NCI-H1694 (cell line): ENCODE measurements around the gene RHBDD2.
"Not testable (repeated sequence)": the region's sequence is repeated elsewhere in the genome, so short reads cannot be mapped to it uniquely, and the experiment has no call there.

Source experiments
- DNase-seq: peaks from one replicate; lab custom pipeline; 2025; lab: John Stamatoyannopoulos, UW

Gene RHBDD2

GRCh38 chr7:75878769-75879611 lies at the start of gene RHBDD2:
TSS of gene RHBDD2 (plus strand) at chr7:75879034. CDS start at chr7:75879083, 49 bp downstream.
- peak; percentile 86 for DNase-seq

- not testable (repeated sequence) for DNase-seq
These were observed 49.2 kb upstream of the RHBDD2 start for GRCh38 chr7:75829656-75830055.

GRCh38 chr7:75830978-75831377 lies 47.9 kb upstream of the RHBDD2 start:
- no peak for DNase-seq

- DNase-seq = not testable (repeated sequence)
These were observed 45.2 kb upstream of the RHBDD2 start for GRCh38 chr7:75833662-75834061.

- no peak for DNase-seq
These were observed 43.0 kb upstream of the RHBDD2 start for GRCh38 chr7:75835688-75836285.

- no peak for DNase-seq
These were observed 42.0 kb upstream of the RHBDD2 start for GRCh38 chr7:75836798-75837197.

- DNase-seq = not testable (repeated sequence)
These were observed 40.4 kb upstream of the RHBDD2 start for GRCh38 chr7:75838281-75838930.

GRCh38 chr7:75840029-75840428 lies 38.8 kb upstream of the RHBDD2 start:
- no peak for DNase-seq

- DNase-seq = no peak
These were observed 35.9 kb upstream of the RHBDD2 start for GRCh38 chr7:75842836-75843446.

GRCh38 chr7:75843613-75844116 lies 35.2 kb upstream of the RHBDD2 start:
- no peak for DNase-seq

- DNase-seq = no peak
These were observed 34.7 kb upstream of the RHBDD2 start for GRCh38 chr7:75844158-75844557.

GRCh38 chr7:75845132-75845531 lies 33.7 kb upstream of the RHBDD2 start:
- not testable (repeated sequence) for DNase-seq

GRCh38 chr7:75847707-75848106 lies 31.1 kb upstream of the RHBDD2 start:
- no peak for DNase-seq

GRCh38 chr7:75849573-75849972 lies 29.3 kb upstream of the RHBDD2 start:
- DNase-seq = no peak

GRCh38 chr7:75850235-75850634 lies 28.6 kb upstream of the RHBDD2 start:
- DNase-seq = no peak

- DNase-seq = no peak
These were observed 24.6 kb upstream of the RHBDD2 start for GRCh38 chr7:75854233-75854632.

GRCh38 chr7:75854813-75855345 lies 24.0 kb upstream of the RHBDD2 start:
- not testable (repeated sequence) for DNase-seq

- no peak for DNase-seq
These were observed 22.3 kb upstream of the RHBDD2 start for GRCh38 chr7:75856536-75856935.

- DNase-seq = no peak
These were observed 20.4 kb upstream of the RHBDD2 start for GRCh38 chr7:75858410-75858809.

GRCh38 chr7:75861636-75862035 lies 17.2 kb upstream of the RHBDD2 start:
- DNase-seq = no peak

- not testable (repeated sequence) for DNase-seq
These were observed 14.6 kb upstream of the RHBDD2 start for GRCh38 chr7:75864251-75864650.

GRCh38 chr7:75866114-75866488 lies 12.7 kb upstream of the RHBDD2 start:
- no peak for DNase-seq
